Astrocyte of the cerebellum (primary cell): ENCODE data around the gene DARS2.

Experiments
- DNase-seq: peaks from one replicate; pipeline ENCODE4 v3.0.0-alpha.2; 2011; ENCODE audit warnings: low read depth
- H3K4me3 ChIP-seq: 2 replicates; pipeline ENCODE4 v1.5.1; 2011; ENCODE audit warnings: mild to moderate bottlenecking, low read depth, low read length, moderate library complexity
- in situ Hi-C: cut with HindIII; loops from 2 replicates; pipeline ENCODE4 v1.10.0; 2017; ENCODE audit warnings: low sequenced_read_pairs
- TF ChIP-seq, protein P1 (sequence below): IDR thresholded peaks from 2 replicates; pipeline ENCODE4 v1.5.1; 2012; ENCODE audit warnings: low read length, low read depth, moderate library complexity, mild to moderate bottlenecking; ENCODE audit errors: missing control alignments

Gene DARS2

DNA sequence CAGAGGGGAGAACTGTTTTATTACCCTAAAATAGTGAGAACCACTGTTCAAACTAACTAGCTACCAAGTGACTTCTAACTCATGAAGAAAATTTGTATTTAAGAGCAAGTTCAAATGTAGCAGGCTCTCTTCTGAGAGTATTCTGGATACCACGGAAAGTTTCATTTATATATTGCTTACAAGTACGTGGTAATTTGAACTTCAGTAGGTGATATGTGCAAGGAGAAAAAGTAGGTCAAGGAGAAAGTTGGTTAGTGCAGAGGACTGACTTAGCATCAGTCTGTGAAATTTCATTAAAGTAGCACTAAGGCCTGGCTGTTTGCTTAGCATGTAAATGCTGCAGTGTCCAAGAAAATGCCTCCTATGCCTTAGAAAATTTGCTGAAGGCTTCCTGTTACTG lies 76.0 kb downstream of the DARS2 start:
- DNase-seq: no peak
- TF ChIP-seq, protein P1, sequence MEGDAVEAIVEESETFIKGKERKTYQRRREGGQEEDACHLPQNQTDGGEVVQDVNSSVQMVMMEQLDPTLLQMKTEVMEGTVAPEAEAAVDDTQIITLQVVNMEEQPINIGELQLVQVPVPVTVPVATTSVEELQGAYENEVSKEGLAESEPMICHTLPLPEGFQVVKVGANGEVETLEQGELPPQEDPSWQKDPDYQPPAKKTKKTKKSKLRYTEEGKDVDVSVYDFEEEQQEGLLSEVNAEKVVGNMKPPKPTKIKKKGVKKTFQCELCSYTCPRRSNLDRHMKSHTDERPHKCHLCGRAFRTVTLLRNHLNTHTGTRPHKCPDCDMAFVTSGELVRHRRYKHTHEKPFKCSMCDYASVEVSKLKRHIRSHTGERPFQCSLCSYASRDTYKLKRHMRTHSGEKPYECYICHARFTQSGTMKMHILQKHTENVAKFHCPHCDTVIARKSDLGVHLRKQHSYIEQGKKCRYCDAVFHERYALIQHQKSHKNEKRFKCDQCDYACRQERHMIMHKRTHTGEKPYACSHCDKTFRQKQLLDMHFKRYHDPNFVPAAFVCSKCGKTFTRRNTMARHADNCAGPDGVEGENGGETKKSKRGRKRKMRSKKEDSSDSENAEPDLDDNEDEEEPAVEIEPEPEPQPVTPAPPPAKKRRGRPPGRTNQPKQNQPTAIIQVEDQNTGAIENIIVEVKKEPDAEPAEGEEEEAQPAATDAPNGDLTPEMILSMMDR: no peak
- in situ Hi-C loops: no loop called here
- H3K4me3 ChIP-seq: no peak overlapping the region

DNA sequence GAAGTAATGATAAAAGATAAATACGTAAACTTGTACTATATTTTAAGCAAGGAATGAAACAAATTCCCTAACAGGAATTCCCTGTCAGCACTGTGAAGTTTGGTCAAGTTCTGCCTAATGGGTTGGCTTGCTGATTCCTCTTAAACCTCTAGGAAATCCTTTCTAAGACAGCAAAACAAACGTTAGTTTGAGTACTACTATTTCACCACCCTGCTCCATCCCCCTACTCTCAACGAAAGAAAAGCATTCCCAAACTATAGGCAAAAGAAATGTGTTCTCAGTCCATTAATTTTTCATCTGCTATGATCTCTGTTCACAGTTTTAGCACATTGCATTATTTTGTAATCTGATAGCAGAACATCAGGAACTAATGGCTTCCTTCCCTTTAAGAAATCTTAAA lies 76.5 kb downstream of the DARS2 start:
- in situ Hi-C loops: no loop called here
- no peak overlapping the region for H3K4me3 ChIP-seq
- no peak for DNase-seq
- TF ChIP-seq, protein P1: no peak

DNA sequence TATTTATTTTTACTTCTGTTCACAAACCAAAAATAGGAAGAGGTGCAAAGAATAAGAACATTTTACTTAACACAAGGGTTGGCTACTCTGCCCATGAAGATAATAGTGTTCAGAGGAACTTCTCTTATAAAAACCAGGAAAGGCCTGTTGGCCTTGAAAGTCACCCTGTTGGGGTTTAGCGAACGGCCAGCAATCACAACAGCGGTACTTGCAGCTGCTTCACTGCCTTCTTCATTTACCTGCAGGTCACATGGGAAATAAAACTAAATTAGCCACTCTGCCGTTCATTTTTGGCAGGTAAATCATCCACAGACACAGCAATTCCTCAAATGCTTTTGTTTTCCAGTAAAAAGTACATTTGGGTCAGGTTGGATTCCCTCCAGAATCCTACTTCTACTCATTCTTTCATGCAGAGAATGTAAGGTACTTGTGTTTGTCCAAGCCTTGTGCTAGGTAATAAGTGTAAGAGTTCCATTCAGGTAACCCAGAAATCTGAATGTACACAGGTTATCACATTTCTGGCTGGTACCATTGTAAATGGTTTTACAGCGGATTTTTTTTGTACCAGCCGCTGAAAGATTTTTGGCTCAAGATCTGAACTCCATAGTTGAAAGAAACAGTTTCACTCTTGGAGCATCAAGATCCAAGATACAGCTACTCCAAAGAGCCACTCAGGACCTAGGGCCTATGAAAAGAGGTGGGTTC lies 79.5 kb downstream of the DARS2 start:
- H3K4me3 ChIP-seq: no peak overlapping the region
- DNase-seq: no peak
- TF ChIP-seq, protein P1: no peak
- in situ Hi-C loops: no loop called here
